GM23338 (cell line): ENCODE results near the gene C1orf21. TPM values are rescaled to one million over a fixed set of nuclear protein-coding genes. Genes with fewer than 3 reads are reported as not detected.

Source experiments
- ATAC-seq: fragments of 200-7000 bp; cut with Tn5 transposase; 3 replicates; pipeline ENCODE4 v1.9.1; 2020
- DNase-seq: peaks from one replicate; pipeline ENCODE4 v3.0.0-alpha.2; 2015; ENCODE audit warnings: low spot score
- H2AFZ ChIP-seq: fragments of 200-600 bp; sonication (generic); 2 replicates; pipeline ENCODE4 v1.8.0; 2016; ENCODE audit warnings: antibody characterized with exemption, mild to moderate bottlenecking, moderate library complexity
- H3F3A ChIP-seq: fragments of 200-600 bp; sonication (generic); replicated peaks from 2 replicates; pipeline ENCODE4 v1.8.0; 2017; ENCODE audit warnings: antibody characterized with exemption, mixed run types, low read depth
- H3K27ac ChIP-seq: fragments of 200-600 bp; sonication (generic); 2 replicates; pipeline ENCODE4 v1.6.1; 2016; ENCODE audit warnings: low read depth
- H3K27me3 ChIP-seq: fragments of 200-600 bp; sonication (generic); 2 replicates; pipeline ENCODE4 v1.8.0; 2016; ENCODE audit warnings: mild to moderate bottlenecking, mixed run types, moderate library complexity; ENCODE audit not compliant: insufficient read depth
- H3K36me3 ChIP-seq: fragments of 200-600 bp; sonication (generic); 2 replicates; pipeline ENCODE4 v1.8.0; 2016; ENCODE audit warnings: mild to moderate bottlenecking; ENCODE audit not compliant: insufficient read depth
- H3K4me1 ChIP-seq: fragments of 200-600 bp; sonication (generic); 2 replicates; pipeline ENCODE4 v1.8.0; 2016; ENCODE audit warnings: mild to moderate bottlenecking, moderate library complexity; ENCODE audit not compliant: insufficient read depth
- H3K4me2 ChIP-seq: fragments of 200-600 bp; sonication (generic); 2 replicates; pipeline ENCODE4 v1.7.1; 2017; ENCODE audit warnings: mixed run types
- H3K4me3 ChIP-seq: fragments of 200-600 bp; sonication (generic); 2 replicates; pipeline ENCODE4 v1.6.1; 2016; ENCODE audit warnings: mixed run types
- H3K79me2 ChIP-seq: fragments of 200-600 bp; sonication (generic); replicated peaks from 2 replicates; pipeline ENCODE4 v1.8.0; 2017; ENCODE audit warnings: mild to moderate bottlenecking; ENCODE audit not compliant: insufficient read depth
- H3K9me2 ChIP-seq: fragments of 200-600 bp; sonication (generic); 2 replicates; pipeline ENCODE4 v1.8.0; 2017; ENCODE audit not compliant: insufficient read depth
- H4K20me1 ChIP-seq: fragments of 200-600 bp; sonication (generic); replicated peaks from 2 replicates; pipeline ENCODE4 v1.8.0; 2017; ENCODE audit warnings: mild to moderate bottlenecking; ENCODE audit not compliant: insufficient read depth
- H3K27ac Mint-ChIP-seq: 2 replicates; pipeline ENCODE4 v1.8.0; 2020; ENCODE audit warnings: inconsistent platforms, mild to moderate bottlenecking, moderate library complexity, mixed read lengths
- H3K27me3 Mint-ChIP-seq: 3 replicates; pipeline ENCODE4 v1.8.0; 2022; ENCODE audit warnings: low read depth, mild to moderate bottlenecking, moderate library complexity, mixed read lengths, inconsistent platforms; ENCODE audit not compliant: insufficient read depth, poor library complexity
- H3K36me3 Mint-ChIP-seq: 3 replicates; pipeline ENCODE4 v1.8.0; 2021; ENCODE audit warnings: low read depth, mild to moderate bottlenecking, inconsistent platforms, moderate library complexity, mixed read lengths
- H3K4me1 Mint-ChIP-seq: 3 replicates; pipeline ENCODE4 v1.8.0; 2020; ENCODE audit warnings: mild to moderate bottlenecking, inconsistent platforms, mixed read lengths
- H3K4me3 Mint-ChIP-seq: 3 replicates; pipeline ENCODE4 v1.8.0; 2021; ENCODE audit warnings: moderate library complexity, mild to moderate bottlenecking, inconsistent platforms, mixed read lengths
- H3K9me3 Mint-ChIP-seq: 3 replicates; pipeline ENCODE4 v1.8.0; 2020; ENCODE audit warnings: moderate library complexity, mild to moderate bottlenecking, inconsistent platforms, mixed read lengths
- CREB1 ChIP-seq: fragments of 250-450 bp; sonication (Bioruptor Pico); IDR thresholded peaks from 2 replicates; pipeline ENCODE4 v1.5.0; 2020; ENCODE audit warnings: low read depth, mild to moderate bottlenecking, moderate library complexity
- CTCF ChIP-seq, 2 experiments: fragments of 200-600 bp in 1 of 2; sonication (generic) in 1 of 2; conservative IDR thresholded peaks; 2 replicates each; pipeline versions ENCODE4 v1.5.1 to v1.6.1; 2016 to 2017; ENCODE audit warnings: antibody characterized with exemption in 2 of 2, low read depth in 2 of 2, mild to moderate bottlenecking in 2 of 2, moderate library complexity in 1 of 2
- ETS1 ChIP-seq: IDR thresholded peaks from 2 replicates; pipeline ENCODE4 v1.6.1; 2016; ENCODE audit warnings: antibody characterized with exemption
- EZH2 ChIP-seq: fragments of 200-600 bp; sonication (generic); IDR thresholded peaks from one replicate; pipeline ENCODE4 v1.8.0; 2017; ENCODE audit warnings: antibody characterized with exemption, mild to moderate bottlenecking, low read depth; ENCODE audit not compliant: unreplicated experiment
- EZH2phosphoT487 ChIP-seq: fragments of 200-600 bp; sonication (generic); IDR thresholded peaks from one replicate; pipeline ENCODE4 v1.8.1; 2018; ENCODE audit warnings: antibody characterized with exemption; ENCODE audit not compliant: unreplicated experiment
- JUNB ChIP-seq: IDR thresholded peaks from one replicate; pipeline ENCODE4 v1.6.1; 2016; ENCODE audit warnings: antibody characterized with exemption; ENCODE audit not compliant: unreplicated experiment
- NANOG ChIP-seq: IDR thresholded peaks from 2 replicates; pipeline ENCODE4 v1.6.1; 2016; ENCODE audit warnings: antibody characterized with exemption, borderline replicate concordance
- POLR2AphosphoS5 ChIP-seq: IDR thresholded peaks from 2 replicates; pipeline ENCODE4 v1.6.1; 2016; ENCODE audit warnings: antibody characterized with exemption, low read depth
- REST ChIP-seq: IDR thresholded peaks from one replicate; pipeline ENCODE4 v1.6.1; 2018; ENCODE audit warnings: antibody characterized with exemption; ENCODE audit not compliant: unreplicated experiment
- STAT1 ChIP-seq: IDR thresholded peaks from one replicate; pipeline ENCODE4 v1.6.1; 2016; ENCODE audit warnings: antibody characterized with exemption; ENCODE audit not compliant: unreplicated experiment
- ZNF114 ChIP-seq: fragments of 250-450 bp; sonication (Bioruptor Pico); IDR thresholded peaks from 2 replicates; pipeline ENCODE4 v1.5.0; 2020; ENCODE audit warnings: mild to moderate bottlenecking, moderate library complexity
- ZNF331 ChIP-seq: fragments of 250-450 bp; sonication (Bioruptor Pico); IDR thresholded peaks from 2 replicates; pipeline ENCODE4 v1.5.0; 2020; ENCODE audit warnings: low read depth, mild to moderate bottlenecking, moderate library complexity
- ZNF462 ChIP-seq: fragments of 250-450 bp; sonication (Bioruptor Pico); IDR thresholded peaks from 2 replicates; pipeline ENCODE4 v1.5.0; 2020; ENCODE audit warnings: mild to moderate bottlenecking, moderate library complexity
- polyA plus RNA-seq: library from polyadenylated mRNA; unstranded; fragments of >200 nt; fragmentation: Nextera tagmentation; extraction: Ambion mirVana; gene quantifications from 2 replicates; pipeline ENCODE4 v1.2.1, GENCODE V29; 2016
- total RNA-seq: library from RNA; depleted of rRNA; stranded (reverse); fragments of >200 nt; shearing (Covaris generic); gene quantifications from 2 replicates; pipeline ENCODE4 v1.2.3, GENCODE V29; 2014

Gene C1orf21
- total and polyA plus RNA-seq, 2 experiments from 2014 or later, result 28.0 to 40.4 TPM

GRCh38 chr1:184634296-184634695 is 247.5 kb downstream of the C1orf21 start (continued):
- TF ChIP-seq CTCF (conservative IDR thresholded peaks at IDR 0.05; ENCODE audit: low read depth in 2 of 2), result no peak
- TF ChIP-seq ETS1, result no peak
- no peak for TF ChIP-seq CREB1 (CRISPR knock-in tag)
- no peak for TF ChIP-seq ZNF114 (CRISPR knock-in tag)
- no peak for TF ChIP-seq NANOG
- TF ChIP-seq REST, result no peak
- no peak for TF ChIP-seq POLR2AphosphoS5

GRCh38 chr1:184635347-184635979 is 248.6 kb downstream of the C1orf21 start:
- no peaks in the 10 kb centered on the region for H4K20me1 ChIP-seq
- H3F3A ChIP-seq, result no peaks in the 10 kb centered on the region
- H3K36me3 ChIP-seq, result no peaks in the 10 kb centered on the region
- DNase-seq (no peak), ATAC-seq (no peak)
- H3K27ac Mint-ChIP-seq, result no peak overlapping the region
- no peaks in the 10 kb centered on the region for H3K36me3 Mint-ChIP-seq
- no peaks in the 10 kb centered on the region; the same call in 2 of the 3 replicates for H3K9me3 Mint-ChIP-seq
- H3K27me3 ChIP-seq, result no peaks in the 10 kb centered on the region
- H3K4me3 ChIP-seq, result no peak overlapping the region
- no peak overlapping the region for H3K4me3 Mint-ChIP-seq
- no peaks in the 10 kb centered on the region for H3K4me1 ChIP-seq
- H3K9me2 ChIP-seq, result peaks cover 30% of the 10 kb centered on the region; the same call in 1 of the 2 replicates
- H3K27me3 Mint-ChIP-seq, result peaks cover 5% of the 10 kb centered on the region
- H3K4me2 ChIP-seq, result no peak overlapping the region
- H3K27ac ChIP-seq, result no peak overlapping the region
- H2AFZ ChIP-seq, result no peak overlapping the region
- H3K4me1 Mint-ChIP-seq, result no peaks in the 10 kb centered on the region
- H3K79me2 ChIP-seq, result no peaks in the 10 kb centered on the region
- TF ChIP-seq STAT1, result no peak
- no peak for TF ChIP-seq NANOG
- TF ChIP-seq JUNB, result no peak
- TF ChIP-seq EZH2, result no peak
- no peak for TF ChIP-seq ZNF462 (CRISPR knock-in tag)
- TF ChIP-seq POLR2AphosphoS5, result no peak
- no peak for TF ChIP-seq EZH2phosphoT487
- no peak for TF ChIP-seq ZNF331 (CRISPR knock-in tag)
